HepG2 (cell line): ENCODE data around the gene DNMBP. TPM values are rescaled to one million over a fixed set of nuclear protein-coding genes. Genes with fewer than 3 reads are reported as not detected.
"Not testable (repeated sequence)": the region's sequence is repeated elsewhere in the genome, so short reads cannot be mapped to it uniquely, and the experiment has no call there.

Experiments used
- ATAC-seq: fragments of 200-7000 bp; cut with Tn5 transposase; 3 replicates; pipeline ENCODE4 v1.9.1; 2020; ENCODE audit warnings: mild to moderate bottlenecking, moderate library complexity
- BruUV-seq: library from RNA; stranded (reverse); fragments of 400-500 nt; replicated peaks from 2 replicates; lab custom pipeline; 2021; lab: Mats Ljungman, UMichigan
- CTCF ChIA-PET: fragments of 300-600 bp; formaldehyde crosslinking; extraction: SDS; loops from one replicate; lab custom pipeline; 2021; ENCODE audit warnings: low total read pairs, inconsistent platforms, low intra/inter-chr PET ratio; lab: Yijun Ruan, JAX
- POLR2A ChIA-PET: fragments of 350-600 bp; sonication (Branson Sonifier 250); formaldehyde crosslinking; loops from one replicate; lab custom pipeline; 2020; ENCODE audit warnings: antibody characterized with exemption, inconsistent platforms; lab: Yijun Ruan, JAX
- DNase-seq: peaks from one replicate; pipeline ENCODE4 v3.0.0-alpha.2; 2015; ENCODE audit warnings: low spot score
- FAIRE-seq: peaks from 3 replicates; lab custom pipeline; 2011; peaks lifted over from hg19 to GRCh38; lab: Jason Lieb, UNC
- H2AFZ ChIP-seq: one replicate; pipeline ENCODE4 v1.6.1; 2011; ENCODE audit warnings: low read length, inconsistent platforms
- H3K27ac ChIP-seq: fragments of 300-600 bp; 3 replicates; pipeline ENCODE4 v1.8.0; 2011; ENCODE audit warnings: mixed run types, mild to moderate bottlenecking, mixed read lengths, low read length, inconsistent platforms; ENCODE audit not compliant: insufficient read depth; ENCODE audit errors: extremely low read length
- H3K27me3 ChIP-seq, 2 experiments: fragments of 200-600 bp in 1 of 2; 2 replicates in 1 of 2; 3 replicates in 1 of 2; pipeline versions ENCODE4 v1.6.0 to v1.8.0; 2011; ENCODE audit warnings: low read length in 2 of 2, mild to moderate bottlenecking in 2 of 2, moderate library complexity in 2 of 2, inconsistent platforms in 1 of 2; ENCODE audit not compliant: insufficient read depth in 2 of 2, control insufficient read depth in 1 of 2
- H3K36me3 ChIP-seq, 2 experiments: fragments of 200-600 bp in 1 of 2; replicated peaks in 1 of 2; 2 replicates in 1 of 2; 3 replicates in 1 of 2; pipeline versions ENCODE4 v1.5.1 to v1.8.0; 2011; ENCODE audit warnings: low read length in 2 of 2, inconsistent platforms in 1 of 2; ENCODE audit not compliant: insufficient read depth in 2 of 2, control insufficient read depth in 1 of 2
- H3K4me1 ChIP-seq: 2 replicates; pipeline ENCODE4 v1.5.1; 2012; ENCODE audit warnings: low read length, inconsistent platforms; ENCODE audit not compliant: insufficient read depth
- H3K4me2 ChIP-seq: 2 replicates; pipeline ENCODE4 v1.6.0; 2011; ENCODE audit warnings: low read depth, low read length, inconsistent platforms
- H3K4me3 ChIP-seq, 3 experiments: fragments of 200-600 bp in 1 of 3; sonication (generic), shearing (Covaris generic) in 1 of 3; replicated peaks in 1 of 3; 2 replicates each; pipeline ENCODE4 v1.5.1; 2011 to 2016; ENCODE audit warnings: low read length in 3 of 3, inconsistent platforms in 2 of 3, low read depth in 2 of 3, mild to moderate bottlenecking in 2 of 3, control low read depth in 1 of 3, mixed read lengths in 1 of 3; ENCODE audit not compliant: insufficient read depth in 1 of 3
- H3K79me2 ChIP-seq: one replicate; pipeline ENCODE4 v1.6.1; 2011; ENCODE audit warnings: low read length, inconsistent platforms; ENCODE audit not compliant: insufficient read depth
- H3K9ac ChIP-seq: 2 replicates; pipeline ENCODE4 v1.6.0; 2011; ENCODE audit warnings: mild to moderate bottlenecking, low read depth, low read length, inconsistent platforms; ENCODE audit not compliant: insufficient read depth
- H3K9me3 ChIP-seq: 2 replicates; pipeline ENCODE4 v1.5.1; 2012; ENCODE audit warnings: mild to moderate bottlenecking, low read length
- H4K20me1 ChIP-seq: 2 replicates; pipeline ENCODE4 v1.6.0; 2011; ENCODE audit warnings: inconsistent platforms, mild to moderate bottlenecking, low read length, moderate library complexity; ENCODE audit not compliant: insufficient read depth
- KLF11 ChIP-seq: IDR thresholded peaks from 2 replicates; pipeline ENCODE4 v1.6.1; 2016; ENCODE audit warnings: missing compliant biosample characterization
- MEIS1 ChIP-seq: sonication (generic); formaldehyde crosslinking; IDR thresholded peaks from 2 replicates; pipeline ENCODE4 v1.9.0; 2021; ENCODE audit warnings: mild to moderate bottlenecking, missing genetic modification reagents, moderate library complexity, borderline replicate concordance
- PHB2 ChIP-seq: fragments of 450-650 bp; IDR thresholded peaks from 2 replicates; pipeline ENCODE4 v1.6.1; 2018; ENCODE audit not compliant: partially characterized antibody
- PRDM4 ChIP-seq: sonication (generic); formaldehyde crosslinking; IDR thresholded peaks from 2 replicates; pipeline ENCODE4 v1.9.0; 2021; ENCODE audit warnings: missing genetic modification reagents, borderline replicate concordance
- REL ChIP-seq: sonication (generic); formaldehyde crosslinking; conservative IDR thresholded peaks from 2 replicates; pipeline ENCODE4 v1.8.0; 2022; ENCODE audit warnings: mild to moderate bottlenecking, missing genetic modification reagents, moderate library complexity
- SMAD9 ChIP-seq: sonication (generic); formaldehyde crosslinking; IDR thresholded peaks from 2 replicates; pipeline ENCODE4 v1.5.1; 2020; ENCODE audit warnings: mild to moderate bottlenecking, missing genetic modification reagents
- TBL1XR1 ChIP-seq: fragments of 150-350 bp; IDR thresholded peaks from 2 replicates; pipeline ENCODE4 v1.6.1; 2014; ENCODE audit warnings: borderline replicate concordance, low read length; ENCODE audit not compliant: partially characterized antibody
- TRIM22 ChIP-seq: fragments of 450-650 bp; IDR thresholded peaks from 2 replicates; pipeline ENCODE4 v1.6.1; 2017
- ZC3H13 ChIP-seq: sonication (generic); formaldehyde crosslinking; IDR thresholded peaks from 2 replicates; pipeline ENCODE4 v1.8.1; 2023; ENCODE audit warnings: mild to moderate bottlenecking, missing genetic modification reagents, moderate library complexity
- ZNF235 ChIP-seq: sonication (generic); formaldehyde crosslinking; IDR thresholded peaks from 2 replicates; pipeline ENCODE4 v1.8.1; 2023; ENCODE audit warnings: mild to moderate bottlenecking, missing genetic modification reagents, borderline replicate concordance
- WGBS: methylation state at CpG from one replicate; pipeline ENCODE4 v1.1.6; 2017; ENCODE audit warnings: low lambda C conversion rate; 5-methylcytosine and 5-hydroxymethylcytosine counted together
- in situ Hi-C: cut with HindIII; loops from 2 replicates; pipeline ENCODE4 v1.10.0; 2017; ENCODE audit warnings: low pct_unique_long_range_greater_than_20kb; ENCODE audit not compliant: extremely low pct_ligation_motif_present
- intact Hi-C: fragments of 100-400 bp; cut with micrococcal nuclease; formaldehyde crosslinking; loops from one replicate; pipeline ENCODE4 v1.10.0; 2022; ENCODE audit not compliant: unreplicated experiment
- polyA plus RNA-seq, 8 experiments: library from polyadenylated mRNA; depleted of rRNA in 3 of 8; stranded (reverse) in 7 of 8; unstranded in 1 of 8; fragments of >200 nt; fragmentation: Illumina TruSeq in 4 of 8; extraction: Trizol in 4 of 8; gene quantifications; 2 replicates each; pipeline versions ENCODE4 v1.2.1 to v1.2.3, GENCODE V29; 2011 to 2016; ENCODE audit warnings: low read depth in 4 of 8, missing spikeins in 1 of 8, mixed read lengths in 1 of 8; ENCODE audit not compliant: insufficient read depth in 1 of 8
- total RNA-seq, 5 experiments: library from RNA; depleted of rRNA; stranded (reverse); fragments of >200 nt; fragmentation: Illumina TruSeq; extraction: Trizol; gene quantifications; 2 replicates each; pipeline ENCODE4 v1.2.3, GENCODE V29; 2016; ENCODE audit warnings: low read depth in 1 of 5

Gene DNMBP
- total and polyA plus RNA-seq, 2 of the 13 experiments (the other 11 are each of a cell fraction or from before 2014, with no cell fraction given), result 3.6 to 6.3 TPM

GRCh38 chr10:99895867-99896266, 113.9 kb downstream of the DNMBP start:
- no TSS peak for BruUV-seq
- in situ Hi-C loops, result no loop called here
- no peaks in the 10 kb centered on the region for H3K9me3 ChIP-seq
- TF ChIP-seq SMAD9 (CRISPR knock-in tag), result no peak
- TF ChIP-seq PRDM4 (CRISPR knock-in tag), result no peak
- TF ChIP-seq ZNF235 (CRISPR knock-in tag), result no peak
- no peak for TF ChIP-seq ZC3H13
- TF ChIP-seq PHB2, result no peak
- no peak for TF ChIP-seq MEIS1
- no peak for TF ChIP-seq TBL1XR1
- no peak for TF ChIP-seq REL (CRISPR knock-in tag)
- no peak for TF ChIP-seq TRIM22
- TF ChIP-seq KLF11 (CRISPR knock-in tag), result no peak
- DNase-seq (no peak), ATAC-seq (no peak), FAIRE-seq (no peak)
- H2AFZ ChIP-seq, result no peak overlapping the region
- ChIA-PET POLR2A (no interaction called here), CTCF (no interaction called here)
- H3K27ac ChIP-seq, result no peak overlapping the region
- WGBS, result 98% methylated on average over 9 of the region's 9 CpGs
- no peak overlapping the region for H3K4me3 ChIP-seq
- no peaks in the 10 kb centered on the region for H4K20me1 ChIP-seq
- peaks cover 11 to 50% of the 10 kb centered on the region in 2 experiments for H3K36me3 ChIP-seq
- H3K27me3 ChIP-seq, result no peaks in the 10 kb centered on the region
- H3K4me2 ChIP-seq, result no peak overlapping the region
- no peaks in the 10 kb centered on the region for H3K79me2 ChIP-seq
- H3K9ac ChIP-seq, result no peak overlapping the region
- intact Hi-C loops, result no loop called here
- H3K4me1 ChIP-seq, result no peaks in the 10 kb centered on the region

- H4K20me1 ChIP-seq, FAIRE-seq, H3K27me3 ChIP-seq, H3K4me1 ChIP-seq, in situ Hi-C loops, POLR2A ChIA-PET, H3K27ac ChIP-seq, DNase-seq, H3K9me3 ChIP-seq, H3K4me2 ChIP-seq, H3K79me2 ChIP-seq, H2AFZ ChIP-seq, CTCF ChIA-PET, H3K4me3 ChIP-seq, BruUV-seq, H3K9ac ChIP-seq, intact Hi-C loops, ATAC-seq: not testable (repeated sequence)
- WGBS, result 97% methylated on average over 9 of the region's 9 CpGs
- peaks cover 11 to 52% of the 10 kb centered on the region in 2 experiments for H3K36me3 ChIP-seq
Measured at GRCh38 chr10:99895066-99895465, 114.7 kb downstream of the DNMBP start.
